ENCODE measurements around the gene ELAVL2. TPM values are rescaled to one million over a fixed set of nuclear protein-coding genes. Genes with fewer than 3 reads are reported as not detected.

ELAVL2 gene
- total RNA-seq, 1 donor from 2014 or later = 0.51 TPM

DNA sequence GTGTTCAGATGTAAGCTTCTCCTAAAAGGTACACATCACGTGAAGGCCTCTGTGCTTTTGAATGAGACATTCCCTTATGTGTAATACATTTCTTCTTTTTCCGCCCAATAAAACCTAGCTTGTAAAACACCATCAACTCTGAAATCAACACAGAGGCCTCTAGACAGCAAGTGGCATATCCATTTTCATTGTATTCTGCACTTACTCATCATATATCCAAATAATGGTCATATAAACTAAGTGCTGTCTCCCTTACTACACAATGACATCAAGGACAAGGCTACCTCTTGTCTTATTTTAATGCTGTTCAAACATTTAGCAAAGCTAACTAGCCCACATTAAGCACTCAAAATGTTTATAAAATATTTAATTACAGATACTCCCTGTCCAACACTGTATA, 108.5 kb downstream of the ELAVL2 start:
- no peak overlapping the region for H3K27ac Mint-ChIP-seq (ENCODE audit: unreplicated experiment)
- DNase-seq (ENCODE audit: extremely low spot score, unreplicated experiment) = no peak
- no peak overlapping the region for H3K4me3 Mint-ChIP-seq (ENCODE audit: unreplicated experiment)
- H3K27me3 Mint-ChIP-seq (ENCODE audit: unreplicated experiment) = no peaks in the 10 kb centered on the region
- TF ChIP-seq, protein P1, sequence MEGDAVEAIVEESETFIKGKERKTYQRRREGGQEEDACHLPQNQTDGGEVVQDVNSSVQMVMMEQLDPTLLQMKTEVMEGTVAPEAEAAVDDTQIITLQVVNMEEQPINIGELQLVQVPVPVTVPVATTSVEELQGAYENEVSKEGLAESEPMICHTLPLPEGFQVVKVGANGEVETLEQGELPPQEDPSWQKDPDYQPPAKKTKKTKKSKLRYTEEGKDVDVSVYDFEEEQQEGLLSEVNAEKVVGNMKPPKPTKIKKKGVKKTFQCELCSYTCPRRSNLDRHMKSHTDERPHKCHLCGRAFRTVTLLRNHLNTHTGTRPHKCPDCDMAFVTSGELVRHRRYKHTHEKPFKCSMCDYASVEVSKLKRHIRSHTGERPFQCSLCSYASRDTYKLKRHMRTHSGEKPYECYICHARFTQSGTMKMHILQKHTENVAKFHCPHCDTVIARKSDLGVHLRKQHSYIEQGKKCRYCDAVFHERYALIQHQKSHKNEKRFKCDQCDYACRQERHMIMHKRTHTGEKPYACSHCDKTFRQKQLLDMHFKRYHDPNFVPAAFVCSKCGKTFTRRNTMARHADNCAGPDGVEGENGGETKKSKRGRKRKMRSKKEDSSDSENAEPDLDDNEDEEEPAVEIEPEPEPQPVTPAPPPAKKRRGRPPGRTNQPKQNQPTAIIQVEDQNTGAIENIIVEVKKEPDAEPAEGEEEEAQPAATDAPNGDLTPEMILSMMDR (IDR thresholded peaks at IDR 0.05) = no peak
- no peaks in the 10 kb centered on the region for H3K4me1 Mint-ChIP-seq (ENCODE audit: unreplicated experiment)
- no peaks in the 10 kb centered on the region for H3K9me3 Mint-ChIP-seq (ENCODE audit: unreplicated experiment)
- H3K36me3 Mint-ChIP-seq (ENCODE audit: unreplicated experiment) = no peaks in the 10 kb centered on the region

DNA sequence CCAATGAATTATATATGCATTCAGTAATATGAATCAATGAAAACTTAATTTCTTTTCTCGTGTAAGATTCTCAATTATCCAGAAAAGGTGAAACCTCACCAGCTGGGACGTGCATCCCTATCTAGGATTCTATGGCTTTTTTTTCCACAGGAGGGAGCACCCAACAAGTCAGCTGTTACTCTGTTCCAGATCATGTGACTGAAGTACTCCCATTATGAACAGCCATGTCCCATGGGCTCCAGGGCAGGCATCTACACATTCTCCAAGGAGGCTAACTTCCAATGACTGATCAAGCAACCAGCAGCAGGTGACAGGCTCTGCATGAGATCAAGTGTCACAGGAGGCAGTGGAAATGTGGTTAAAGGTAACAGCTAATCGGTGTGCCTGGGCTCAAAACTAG, 118.8 kb downstream of the ELAVL2 start:
- H3K9me3 Mint-ChIP-seq (ENCODE audit: unreplicated experiment) = no peaks in the 10 kb centered on the region
- no peak overlapping the region for H3K27ac Mint-ChIP-seq (ENCODE audit: unreplicated experiment)
- TF ChIP-seq, protein P1 (IDR thresholded peaks at IDR 0.05) = no peak
- no peak for DNase-seq (ENCODE audit: extremely low spot score, unreplicated experiment)
- no peaks in the 10 kb centered on the region for H3K4me1 Mint-ChIP-seq (ENCODE audit: unreplicated experiment)
- H3K27me3 Mint-ChIP-seq (ENCODE audit: unreplicated experiment) = peaks cover 7% of the 10 kb centered on the region
- no peak overlapping the region for H3K4me3 Mint-ChIP-seq (ENCODE audit: unreplicated experiment)
- H3K36me3 Mint-ChIP-seq (ENCODE audit: unreplicated experiment) = no peaks in the 10 kb centered on the region

DNA sequence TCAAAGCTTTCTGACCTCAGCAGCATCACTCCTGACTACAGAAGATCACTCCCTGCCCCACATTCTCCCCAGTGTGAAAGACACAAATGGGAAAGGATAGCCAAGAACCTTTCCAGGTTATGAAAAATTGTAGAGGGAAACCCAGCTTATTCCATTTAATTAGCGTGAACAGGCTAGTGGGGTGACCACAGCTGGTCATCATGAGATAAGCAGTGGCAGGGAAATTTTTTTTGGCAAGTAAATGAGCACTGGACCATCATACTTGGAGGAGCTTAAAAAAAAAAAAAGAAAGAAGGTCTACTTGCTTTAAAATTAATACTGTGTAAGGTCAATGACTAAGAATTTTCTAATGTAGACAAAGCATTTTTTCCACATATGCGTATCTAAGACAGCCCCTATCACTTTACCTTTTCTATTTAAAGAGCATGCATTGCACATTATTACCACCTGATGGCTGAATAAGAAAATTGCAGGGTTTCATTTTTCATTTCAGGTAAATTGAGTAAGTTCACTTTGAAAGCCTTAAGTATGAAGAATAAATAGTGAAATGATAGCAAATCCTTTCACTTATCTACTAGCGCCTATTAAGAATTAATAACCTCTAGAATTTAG, 123.6 kb downstream of the ELAVL2 start:
- Mint-ChIP-seq H3K4me3 (ENCODE audit: unreplicated experiment) (no peak overlapping the region), H3K9me3 (ENCODE audit: unreplicated experiment) (no peaks in the 10 kb centered on the region), H3K4me1 (ENCODE audit: unreplicated experiment) (no peaks in the 10 kb centered on the region), H3K36me3 (ENCODE audit: unreplicated experiment) (no peaks in the 10 kb centered on the region), H3K27me3 (ENCODE audit: unreplicated experiment) (peaks cover 2% of the 10 kb centered on the region), H3K27ac (ENCODE audit: unreplicated experiment) (no peak overlapping the region)
- TF ChIP-seq, protein P1 (IDR thresholded peaks at IDR 0.05) = no peak
- DNase-seq (ENCODE audit: extremely low spot score, unreplicated experiment) = no peak

DNA sequence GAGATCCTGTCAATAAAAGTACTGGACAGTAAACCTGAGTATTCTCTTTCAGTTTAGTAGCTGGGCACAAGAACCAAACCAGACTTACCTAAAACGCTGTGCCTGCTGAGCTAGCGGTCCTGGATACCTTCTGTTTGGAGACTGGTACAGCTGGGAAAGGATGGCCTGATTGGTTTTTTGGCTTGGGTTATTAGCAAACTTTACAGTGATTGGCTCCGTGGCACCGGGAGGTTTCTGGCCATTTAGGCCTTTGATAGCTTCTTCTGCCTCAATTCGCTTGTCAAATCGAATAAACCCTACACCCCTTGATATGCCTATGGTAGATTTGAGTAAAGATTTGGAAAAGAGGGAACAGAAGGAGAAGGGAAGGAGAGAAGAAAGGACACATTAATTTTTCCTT, 124.7 kb downstream of the ELAVL2 start:
- H3K36me3 Mint-ChIP-seq (ENCODE audit: unreplicated experiment) = no peaks in the 10 kb centered on the region
- TF ChIP-seq, protein P1 (IDR thresholded peaks at IDR 0.05) = no peak
- H3K4me1 Mint-ChIP-seq (ENCODE audit: unreplicated experiment) = no peaks in the 10 kb centered on the region
- H3K27ac Mint-ChIP-seq (ENCODE audit: unreplicated experiment) = no peak overlapping the region
- DNase-seq (ENCODE audit: extremely low spot score, unreplicated experiment) = no peak
- no peaks in the 10 kb centered on the region for H3K9me3 Mint-ChIP-seq (ENCODE audit: unreplicated experiment)
- H3K27me3 Mint-ChIP-seq (ENCODE audit: unreplicated experiment) = peaks cover 2% of the 10 kb centered on the region
- H3K4me3 Mint-ChIP-seq (ENCODE audit: unreplicated experiment) = no peak overlapping the region

DNA sequence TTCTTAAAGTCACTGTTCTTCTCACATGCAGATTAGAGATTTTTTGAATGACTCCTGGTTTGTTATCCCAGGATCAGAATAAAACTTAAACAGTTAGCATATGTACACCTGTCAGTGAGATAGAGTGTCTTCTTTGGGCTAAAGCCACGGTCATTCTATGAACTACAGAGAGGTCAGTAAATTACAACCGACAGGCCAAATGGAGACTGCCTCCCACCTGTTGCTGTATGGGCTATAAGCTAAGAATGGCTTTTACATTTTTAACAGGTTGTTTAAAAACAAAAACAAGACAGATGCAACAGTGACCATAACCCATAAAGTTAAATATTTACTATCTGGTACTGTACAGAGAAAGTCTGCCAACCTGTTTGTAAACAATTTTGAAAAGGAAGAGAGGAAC, 125.7 kb downstream of the ELAVL2 start:
- no peaks in the 10 kb centered on the region for H3K4me1 Mint-ChIP-seq (ENCODE audit: unreplicated experiment)
- DNase-seq (ENCODE audit: extremely low spot score, unreplicated experiment) = no peak
- TF ChIP-seq, protein P1 (IDR thresholded peaks at IDR 0.05) = no peak
- no peak overlapping the region for H3K4me3 Mint-ChIP-seq (ENCODE audit: unreplicated experiment)
- no peaks in the 10 kb centered on the region for H3K36me3 Mint-ChIP-seq (ENCODE audit: unreplicated experiment)
- H3K9me3 Mint-ChIP-seq (ENCODE audit: unreplicated experiment) = peaks cover 3% of the 10 kb centered on the region
- H3K27me3 Mint-ChIP-seq (ENCODE audit: unreplicated experiment) = peaks cover 2% of the 10 kb centered on the region
- H3K27ac Mint-ChIP-seq (ENCODE audit: unreplicated experiment) = no peak overlapping the region

Measured in osteocyte (in vitro differentiated cells).